ENCODE results near the gene FBXL13. TPM values are rescaled to one million over a fixed set of nuclear protein-coding genes. Genes with fewer than 3 reads are reported as not detected.

The FBXL13 gene
- total and polyA plus RNA-seq, 8 donors, result 2.2 to 5.7 (median 4.7) TPM

- no peak for ATAC-seq
- Histone ChIP-seq H3K27ac (no peak overlapping the region), H3K9me3 (no peaks in the 10 kb centered on the region), H3K27me3 (no peaks in the 10 kb centered on the region), H3K36me3 (no peaks in the 10 kb centered on the region), H3K4me3 (no peak overlapping the region), H3K4me1 (no peaks in the 10 kb centered on the region)
- DNase-seq, result no peak
- TF ChIP-seq, protein P1, sequence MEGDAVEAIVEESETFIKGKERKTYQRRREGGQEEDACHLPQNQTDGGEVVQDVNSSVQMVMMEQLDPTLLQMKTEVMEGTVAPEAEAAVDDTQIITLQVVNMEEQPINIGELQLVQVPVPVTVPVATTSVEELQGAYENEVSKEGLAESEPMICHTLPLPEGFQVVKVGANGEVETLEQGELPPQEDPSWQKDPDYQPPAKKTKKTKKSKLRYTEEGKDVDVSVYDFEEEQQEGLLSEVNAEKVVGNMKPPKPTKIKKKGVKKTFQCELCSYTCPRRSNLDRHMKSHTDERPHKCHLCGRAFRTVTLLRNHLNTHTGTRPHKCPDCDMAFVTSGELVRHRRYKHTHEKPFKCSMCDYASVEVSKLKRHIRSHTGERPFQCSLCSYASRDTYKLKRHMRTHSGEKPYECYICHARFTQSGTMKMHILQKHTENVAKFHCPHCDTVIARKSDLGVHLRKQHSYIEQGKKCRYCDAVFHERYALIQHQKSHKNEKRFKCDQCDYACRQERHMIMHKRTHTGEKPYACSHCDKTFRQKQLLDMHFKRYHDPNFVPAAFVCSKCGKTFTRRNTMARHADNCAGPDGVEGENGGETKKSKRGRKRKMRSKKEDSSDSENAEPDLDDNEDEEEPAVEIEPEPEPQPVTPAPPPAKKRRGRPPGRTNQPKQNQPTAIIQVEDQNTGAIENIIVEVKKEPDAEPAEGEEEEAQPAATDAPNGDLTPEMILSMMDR (IDR thresholded peaks at IDR 0.05), result no peak
- intact Hi-C loops (cut with DNase I), result no loop called here
Measured at GRCh38 chr7:102849538-102849937, 225.1 kb downstream of the FBXL13 start.

GRCh38 chr7:102849079-102849478 is 225.5 kb downstream of the FBXL13 start:
- no peaks in the 10 kb centered on the region for H3K27me3 ChIP-seq
- no peaks in the 10 kb centered on the region for H3K9me3 ChIP-seq
- no peaks in the 10 kb centered on the region for H3K36me3 ChIP-seq
- intact Hi-C loops (cut with DNase I), result no loop called here
- H3K4me1 ChIP-seq, result no peaks in the 10 kb centered on the region
- TF ChIP-seq, protein P1 (IDR thresholded peaks at IDR 0.05), result no peak
- no peak overlapping the region for H3K4me3 ChIP-seq
- ATAC-seq (no peak), DNase-seq (no peak)
- H3K27ac ChIP-seq, result no peak overlapping the region

DNA sequence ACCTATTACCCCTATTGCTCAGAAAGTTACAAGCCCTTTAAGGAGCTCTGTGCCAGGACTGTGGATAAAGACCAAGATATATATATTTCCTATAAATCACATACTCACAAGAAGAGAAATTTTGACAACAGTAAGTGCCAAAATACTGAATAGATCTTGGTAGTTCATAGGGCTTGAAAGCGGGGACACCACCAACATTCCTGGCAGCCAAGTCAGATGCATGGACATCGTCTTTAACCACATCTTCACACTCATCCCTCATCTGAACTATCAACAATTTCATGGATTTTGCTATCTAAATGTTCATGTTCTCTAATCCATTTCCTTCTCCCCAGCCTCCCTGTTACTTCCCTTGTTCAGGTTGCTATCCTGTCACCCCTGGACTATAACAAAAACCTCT is 229.2 kb downstream of the FBXL13 start:
- Histone ChIP-seq H3K9me3 (no peaks in the 10 kb centered on the region), H3K4me3 (no peak overlapping the region), H3K4me1 (no peaks in the 10 kb centered on the region), H3K36me3 (no peaks in the 10 kb centered on the region), H3K27ac (no peak overlapping the region), H3K27me3 (no peaks in the 10 kb centered on the region)
- no peak for ATAC-seq
- no peak for DNase-seq
- TF ChIP-seq, protein P1 (IDR thresholded peaks at IDR 0.05), result no peak
- intact Hi-C loops (cut with DNase I), result no loop called here

DNA sequence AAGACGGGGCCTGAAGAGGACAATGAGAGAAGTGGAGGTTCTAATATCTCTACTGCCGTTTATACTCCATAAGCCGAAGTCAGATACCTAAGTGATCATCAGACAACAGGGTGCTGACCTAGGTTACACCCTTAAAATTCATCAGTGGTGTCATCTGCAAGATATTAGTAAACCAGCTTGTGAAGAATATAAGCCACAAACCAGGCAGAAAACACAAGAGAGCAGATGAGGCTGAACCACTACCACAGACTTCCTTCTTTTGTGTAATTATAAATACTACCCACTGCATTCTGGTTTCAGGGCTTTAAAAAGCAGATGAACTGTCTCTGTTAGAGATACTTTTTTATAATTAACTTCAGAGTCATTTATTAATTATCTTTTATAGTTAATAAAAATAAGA is 230.7 kb downstream of the FBXL13 start:
- Histone ChIP-seq H3K4me1 (no peaks in the 10 kb centered on the region), H3K36me3 (no peaks in the 10 kb centered on the region), H3K4me3 (no peak overlapping the region), H3K9me3 (no peaks in the 10 kb centered on the region), H3K27ac (no peak overlapping the region), H3K27me3 (no peaks in the 10 kb centered on the region)
- TF ChIP-seq, protein P1 (IDR thresholded peaks at IDR 0.05), result no peak
- ATAC-seq (no peak), DNase-seq (no peak)
- intact Hi-C loops (cut with DNase I), result no loop called here

DNA sequence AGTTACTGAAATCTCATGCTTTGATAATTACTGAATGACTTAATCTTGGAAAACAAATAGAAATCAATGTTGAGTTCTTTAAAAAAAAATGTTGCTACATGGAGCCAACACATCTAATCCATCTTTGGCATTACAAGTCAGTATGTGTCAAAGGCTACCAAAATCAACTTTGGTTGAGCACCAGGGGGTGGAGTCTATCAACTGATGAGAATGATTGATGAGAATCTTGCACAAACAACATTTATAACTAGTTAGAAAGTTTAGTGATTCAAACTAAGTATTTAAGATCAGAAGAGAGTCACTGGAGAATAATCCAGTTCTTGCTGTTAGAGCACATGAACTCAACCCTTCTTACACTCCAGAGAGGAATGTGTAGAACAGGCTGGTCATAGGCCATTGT is 232.3 kb downstream of the FBXL13 start:
- ATAC-seq (no peak), DNase-seq (no peak)
- Histone ChIP-seq H3K4me3 (no peak overlapping the region), H3K36me3 (no peaks in the 10 kb centered on the region), H3K27ac (no peak overlapping the region), H3K4me1 (no peaks in the 10 kb centered on the region), H3K9me3 (no peaks in the 10 kb centered on the region), H3K27me3 (no peaks in the 10 kb centered on the region)
- TF ChIP-seq, protein P1 (IDR thresholded peaks at IDR 0.05), result no peak
- intact Hi-C loops (cut with DNase I), result no loop called here
